ENCODE results near the gene UNC5C.

The UNC5C gene

GRCh38 chr4:95516528-95517017, 32.2 kb downstream of the UNC5C start:
- DNase-seq = no peak

- no peak for DNase-seq
Observed at GRCh38 chr4:95515589-95515988, 33.2 kb downstream of the UNC5C start.

- no peak for DNase-seq
Observed at GRCh38 chr4:95513022-95513421, 35.8 kb downstream of the UNC5C start.

GRCh38 chr4:95511477-95511876, 37.3 kb downstream of the UNC5C start:
- DNase-seq = no peak

GRCh38 chr4:95510877-95511276, 37.9 kb downstream of the UNC5C start:
- no peak for DNase-seq

- no peak for DNase-seq
Observed at GRCh38 chr4:95510145-95510544, 38.6 kb downstream of the UNC5C start.

- DNase-seq = no peak
Observed at GRCh38 chr4:95508421-95508820, 40.4 kb downstream of the UNC5C start.

- no peak for DNase-seq
Observed at GRCh38 chr4:95507561-95507960, 41.2 kb downstream of the UNC5C start.

- no peak for DNase-seq
Observed at GRCh38 chr4:95507147-95507546, 41.6 kb downstream of the UNC5C start.

GRCh38 chr4:95506264-95506663, 42.5 kb downstream of the UNC5C start:
- no peak for DNase-seq

GRCh38 chr4:95505799-95506198, 43.0 kb downstream of the UNC5C start:
- no peak for DNase-seq

- DNase-seq = no peak
Observed at GRCh38 chr4:95505151-95505550, 43.6 kb downstream of the UNC5C start.

- DNase-seq = no peak
Observed at GRCh38 chr4:95504501-95504900, 44.3 kb downstream of the UNC5C start.

GRCh38 chr4:95500361-95500760, 48.4 kb downstream of the UNC5C start:
- DNase-seq = no peak

GRCh38 chr4:95499291-95499696, 49.5 kb downstream of the UNC5C start:
- DNase-seq = no peak

- DNase-seq = no peak
Observed at GRCh38 chr4:95494186-95494585, 54.6 kb downstream of the UNC5C start.

- no peak for DNase-seq
Observed at GRCh38 chr4:95478679-95479078, 70.1 kb downstream of the UNC5C start.

GRCh38 chr4:95476121-95476520, 72.7 kb downstream of the UNC5C start:
- DNase-seq = no peak

GRCh38 chr4:95472534-95472933, 76.2 kb downstream of the UNC5C start:
- DNase-seq = no peak

- no peak for DNase-seq
Observed at GRCh38 chr4:95470622-95471021, 78.2 kb downstream of the UNC5C start.

GRCh38 chr4:95469617-95470016, 79.2 kb downstream of the UNC5C start:
- DNase-seq = no peak

GRCh38 chr4:95466791-95467190, 82.0 kb downstream of the UNC5C start:
- no peak for DNase-seq

- DNase-seq = no peak
Observed at GRCh38 chr4:95465010-95465409, 83.8 kb downstream of the UNC5C start.

GRCh38 chr4:95462921-95463320, 85.9 kb downstream of the UNC5C start:
- no peak for DNase-seq

GRCh38 chr4:95457353-95457752, 91.4 kb downstream of the UNC5C start:
- DNase-seq = no peak

- DNase-seq = no peak
Observed at GRCh38 chr4:95450294-95450693, 98.5 kb downstream of the UNC5C start.

Data from NCI-H2029 (cell line).